Measurements from ENCODE around the gene FGF9.

Gene FGF9

GRCh38 chr13:21710163-21710562, 39.3 kb downstream of the FGF9 start:
- no peak for DNase-seq (ENCODE audit: low spot score)

GRCh38 chr13:21717817-21718216, 46.9 kb downstream of the FGF9 start:
- DNase-seq (ENCODE audit: low spot score) = no peak

- no peak for DNase-seq (ENCODE audit: low spot score)
These were observed 48.6 kb downstream of the FGF9 start for GRCh38 chr13:21719463-21719862.

GRCh38 chr13:21723807-21724505, 53.1 kb downstream of the FGF9 start:
- no peak for DNase-seq (ENCODE audit: low spot score)

- no peak for DNase-seq (ENCODE audit: low spot score)
These were observed 59.5 kb downstream of the FGF9 start for GRCh38 chr13:21730186-21730880.

- no peak for DNase-seq (ENCODE audit: low spot score)
These were observed 62.8 kb downstream of the FGF9 start for GRCh38 chr13:21733475-21734263.

GRCh38 chr13:21734961-21735360, 64.1 kb downstream of the FGF9 start:
- DNase-seq (ENCODE audit: low spot score) = no peak

GRCh38 chr13:21735701-21736401, 65.0 kb downstream of the FGF9 start:
- DNase-seq (ENCODE audit: low spot score) = no peak

- no peak for DNase-seq (ENCODE audit: low spot score)
These were observed 66.1 kb downstream of the FGF9 start for GRCh38 chr13:21736926-21737325.

- DNase-seq (ENCODE audit: low spot score) = no peak
These were observed 67.8 kb downstream of the FGF9 start for GRCh38 chr13:21738630-21739029.

- no peak for DNase-seq (ENCODE audit: low spot score)
These were observed 68.9 kb downstream of the FGF9 start for GRCh38 chr13:21739771-21740170.

GRCh38 chr13:21741396-21741979, 70.6 kb downstream of the FGF9 start:
- DNase-seq (ENCODE audit: low spot score) = no peak

- no peak for DNase-seq (ENCODE audit: low spot score)
These were observed 71.2 kb downstream of the FGF9 start for GRCh38 chr13:21742096-21742495.

GRCh38 chr13:21744149-21744548, 73.3 kb downstream of the FGF9 start:
- no peak for DNase-seq (ENCODE audit: low spot score)

- DNase-seq (ENCODE audit: low spot score) = no peak
These were observed 74.4 kb downstream of the FGF9 start for GRCh38 chr13:21745307-21745706.

GRCh38 chr13:21747456-21747855, 76.6 kb downstream of the FGF9 start:
- no peak for DNase-seq (ENCODE audit: low spot score)

GRCh38 chr13:21748166-21748565, 77.3 kb downstream of the FGF9 start:
- no peak for DNase-seq (ENCODE audit: low spot score)

- DNase-seq (ENCODE audit: low spot score) = no peak
These were observed 78.5 kb downstream of the FGF9 start for GRCh38 chr13:21749410-21749809.

GRCh38 chr13:21752501-21752900, 81.6 kb downstream of the FGF9 start:
- no peak for DNase-seq (ENCODE audit: low spot score)

GRCh38 chr13:21753117-21753729, 82.3 kb downstream of the FGF9 start:
- no peak for DNase-seq (ENCODE audit: low spot score)

Data from CD4-positive, alpha-beta T cell treated with Interleukin-6 at 100 ng/mL for 8 hours (primary cell).